GM08714 (cell line): Measurements from ENCODE around the gene KIFC1.
"Not testable (repeated sequence)": the region's sequence is repeated elsewhere in the genome, so short reads cannot be mapped to it uniquely, and the experiment has no call there.

Source experiments
- H3K4me3 ChIP-seq: fragments of 200-500 bp; sonication (Bioruptor generic); 2 replicates; pipeline ENCODE4 v1.5.1; 2014; ENCODE audit warnings: mild to moderate bottlenecking, low read length, inconsistent platforms
- ZNF274 ChIP-seq: IDR thresholded peaks from 2 replicates; pipeline ENCODE4 v1.6.1; 2012; ENCODE audit warnings: mild to moderate bottlenecking, low read depth, low read length

Gene KIFC1

DNA sequence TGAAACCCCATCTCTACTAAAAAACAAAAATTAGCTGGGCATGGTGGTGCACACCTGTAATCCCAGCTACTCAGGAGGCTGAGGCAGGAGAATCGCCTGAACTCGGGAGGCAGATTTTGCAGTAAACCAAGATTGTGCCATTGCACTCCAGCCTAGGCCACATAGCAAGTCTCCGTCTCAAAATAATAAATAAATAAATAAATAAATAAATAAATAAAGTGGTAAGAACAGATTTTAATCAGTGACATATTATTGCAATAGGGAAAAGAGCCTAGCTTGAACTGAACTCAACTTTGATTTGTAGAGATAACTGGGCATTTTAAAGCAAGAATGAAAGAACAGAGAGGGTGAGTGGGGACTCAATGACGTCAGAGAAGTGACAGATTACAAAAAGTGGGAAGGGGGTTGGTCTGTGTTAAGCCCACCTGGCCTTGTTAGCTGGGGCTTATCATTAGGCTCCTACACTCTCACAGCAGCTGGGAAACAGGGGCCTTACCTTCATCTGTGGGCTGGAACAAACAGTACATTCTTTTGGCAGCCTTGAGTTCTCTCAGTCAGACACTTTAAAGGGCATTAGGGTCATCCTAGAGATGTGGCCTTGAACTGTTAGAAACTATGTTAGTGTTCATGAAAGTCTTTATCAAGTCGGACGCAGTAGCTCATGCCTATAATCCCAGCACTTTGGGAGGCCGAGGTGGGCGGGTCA lies 24.5 kb upstream of the KIFC1 start:
- no peak overlapping the region for H3K4me3 ChIP-seq
- no peak for TF ChIP-seq ZNF274

DNA sequence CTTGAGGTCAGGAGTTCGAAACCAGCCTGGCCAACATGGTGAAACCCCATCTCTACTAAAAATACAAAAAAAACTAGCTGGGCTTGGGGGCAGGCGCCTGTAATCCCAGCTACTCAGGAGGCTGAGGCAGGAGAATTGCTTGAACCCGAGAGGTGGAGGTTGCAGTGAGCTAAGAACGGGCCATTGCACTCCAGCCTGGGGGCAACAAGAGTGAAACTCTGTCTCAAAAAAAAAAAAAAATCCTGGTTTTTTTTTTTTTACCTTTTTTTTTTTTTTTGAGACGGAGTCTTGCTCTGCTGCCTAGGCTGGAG lies 24.0 kb upstream of the KIFC1 start:
- H3K4me3 ChIP-seq, result not testable (repeated sequence)

DNA sequence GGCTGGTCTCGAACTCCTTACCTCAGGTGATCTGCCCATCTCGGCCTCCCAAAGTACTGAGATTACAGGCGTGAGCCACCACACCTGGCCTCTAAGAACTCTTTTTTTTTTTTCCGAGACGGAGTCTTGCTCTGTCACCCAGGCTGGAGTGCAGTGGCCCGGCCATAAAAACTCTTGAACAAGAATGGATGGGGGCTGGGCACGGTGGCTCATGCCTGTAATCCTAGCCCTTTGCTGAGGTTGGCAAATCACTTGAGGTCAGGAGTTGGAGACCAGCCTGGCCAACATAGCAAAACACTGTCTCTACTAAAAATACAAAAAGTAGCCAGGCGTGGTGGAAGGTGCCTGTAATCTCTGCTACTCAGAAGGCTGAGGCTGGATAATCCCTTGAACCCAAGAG lies 19.7 kb upstream of the KIFC1 start:
- H3K4me3 ChIP-seq, result not testable (repeated sequence)

DNA sequence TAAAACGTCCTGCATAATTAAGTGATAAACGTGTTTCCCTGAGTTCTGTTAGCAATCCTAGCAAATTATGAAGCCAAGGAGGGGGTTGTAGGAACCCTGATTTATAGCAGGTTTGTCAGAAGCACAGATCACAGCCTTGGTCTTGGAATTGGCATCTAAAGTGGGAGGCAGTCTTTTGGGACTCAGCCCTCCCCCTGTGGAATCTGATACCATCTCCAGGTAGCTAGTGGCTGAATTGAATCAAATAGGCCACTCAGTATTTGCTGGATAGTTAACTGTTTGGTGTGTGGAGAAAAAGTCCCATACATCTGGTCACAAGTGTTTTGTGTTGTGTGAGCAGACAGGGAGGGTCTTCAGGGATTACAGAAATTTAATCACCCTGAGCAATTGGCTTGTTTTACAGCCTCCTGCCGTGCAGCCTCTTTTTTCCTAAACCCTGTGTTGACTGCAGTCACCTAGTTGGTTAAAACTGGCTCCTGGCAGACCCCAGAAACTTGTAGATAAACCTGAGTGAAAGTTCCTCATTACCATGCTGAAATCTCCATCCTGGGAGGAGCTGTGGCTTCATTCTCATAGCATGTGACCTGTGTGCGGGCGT lies 19.0 kb upstream of the KIFC1 start:
- H3K4me3 ChIP-seq, result no peak overlapping the region
- TF ChIP-seq ZNF274, result no peak

GRCh38 chr6:33373960-33374910 lies 17.4 kb upstream of the KIFC1 start:
- no peak for TF ChIP-seq ZNF274
- no peak overlapping the region for H3K4me3 ChIP-seq

DNA sequence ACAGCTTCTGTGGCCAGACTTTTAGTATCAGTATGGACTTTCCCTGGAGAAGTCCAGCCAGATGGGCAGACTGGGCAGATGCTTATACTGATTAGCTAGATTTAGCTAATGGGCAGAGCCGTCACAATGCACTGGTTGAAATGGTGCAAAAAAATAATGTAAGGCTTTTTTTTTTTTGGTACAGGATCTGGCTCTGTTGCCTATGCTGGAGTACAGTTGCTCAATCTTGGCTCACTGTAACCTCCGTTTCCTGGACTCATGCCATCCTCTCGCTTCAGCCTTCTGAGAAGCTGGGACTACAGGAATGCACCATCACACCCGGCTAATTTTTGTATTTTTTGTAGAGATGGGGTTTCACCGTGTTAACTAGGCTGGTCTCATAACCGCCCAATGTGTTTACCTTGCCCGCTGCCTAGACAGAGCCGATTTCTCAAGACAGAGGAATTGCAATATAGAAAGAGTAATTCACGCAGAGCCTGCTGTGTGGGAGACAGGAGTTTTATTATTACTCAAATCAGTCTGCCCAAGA lies 16.4 kb upstream of the KIFC1 start:
- no peak for TF ChIP-seq ZNF274
- no peak overlapping the region for H3K4me3 ChIP-seq

DNA sequence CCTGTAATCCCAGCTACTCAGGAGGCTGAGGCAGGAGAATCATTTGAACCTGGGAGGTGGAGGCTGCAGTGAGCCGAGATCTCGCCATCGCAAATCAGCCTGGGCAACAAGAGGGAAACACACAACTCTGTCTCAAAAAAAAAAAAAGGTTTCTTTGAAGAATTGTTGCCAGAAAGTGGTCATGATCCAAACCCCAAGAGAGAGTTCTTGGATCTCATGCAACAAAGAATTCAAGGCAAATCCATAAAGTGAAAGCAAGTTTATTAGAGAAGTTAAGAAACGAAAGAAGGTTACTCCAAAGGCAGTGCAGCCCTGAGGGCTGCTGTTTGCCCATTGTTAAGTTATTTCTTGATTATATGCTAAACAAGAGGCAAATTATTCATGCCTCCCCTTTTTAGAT lies 14.5 kb upstream of the KIFC1 start:
- no peak for TF ChIP-seq ZNF274
- H3K4me3 ChIP-seq, result no peak overlapping the region

DNA sequence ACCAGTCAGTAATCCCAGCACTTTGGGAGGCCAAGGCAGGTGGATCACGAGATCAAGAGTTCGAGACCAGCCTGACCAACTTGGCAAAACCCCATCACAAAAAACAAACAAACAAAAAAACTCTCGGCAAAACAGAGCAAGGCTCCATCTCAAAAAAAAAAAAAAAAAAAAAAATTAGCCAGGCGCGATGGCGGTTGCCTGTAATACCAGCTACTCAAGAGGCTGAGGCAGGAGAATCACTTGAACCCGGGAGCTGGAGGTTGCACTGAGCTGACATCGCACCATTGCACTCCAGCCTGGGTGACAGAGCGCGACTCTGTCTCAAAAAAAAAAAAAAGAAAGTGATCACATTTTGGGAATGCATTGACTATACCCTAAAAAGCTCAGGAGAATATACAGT lies 12.4 kb upstream of the KIFC1 start:
- not testable (repeated sequence) for H3K4me3 ChIP-seq

GRCh38 chr6:33380272-33380981 lies 11.2 kb upstream of the KIFC1 start:
- H3K4me3 ChIP-seq, result no peak overlapping the region
- no peak for TF ChIP-seq ZNF274

DNA sequence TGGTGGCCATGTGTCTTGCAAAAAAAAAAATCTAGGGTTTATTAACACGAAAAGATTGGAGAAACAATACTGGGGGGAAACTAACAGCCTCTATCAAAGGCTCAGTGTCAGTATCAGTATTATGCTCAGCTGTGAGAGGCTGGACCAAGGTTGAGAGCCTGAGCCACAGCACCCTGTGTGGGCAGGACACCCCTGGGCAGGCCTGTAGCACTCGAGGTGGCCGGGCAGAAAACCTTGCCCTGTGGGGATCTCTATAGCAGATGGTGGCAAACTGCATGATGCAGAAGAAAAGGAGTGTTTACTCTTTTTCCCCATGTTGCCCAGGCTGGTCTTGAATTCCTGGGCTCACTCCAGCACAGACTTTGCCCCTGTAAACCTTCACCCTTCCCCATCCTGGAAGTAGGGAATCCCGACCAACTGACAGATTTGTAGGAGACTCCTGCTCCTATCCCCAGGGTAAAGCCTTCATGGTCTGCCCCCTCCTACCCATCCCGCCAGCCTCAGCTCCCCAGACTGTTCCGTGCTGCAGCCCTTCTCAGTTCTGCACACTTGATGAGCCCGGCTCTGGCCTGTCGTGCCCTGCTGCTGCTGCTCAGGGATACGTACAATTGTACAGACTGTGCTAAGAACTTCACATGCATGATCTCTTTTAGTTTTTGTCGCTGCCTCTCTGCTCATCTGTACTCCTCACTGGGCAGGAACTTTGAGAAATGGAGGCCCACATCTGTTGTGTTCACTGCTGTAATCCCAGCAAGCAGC lies 8.0 kb upstream of the KIFC1 start:
- H3K4me3 ChIP-seq, result no peak overlapping the region
- no peak for TF ChIP-seq ZNF274

DNA sequence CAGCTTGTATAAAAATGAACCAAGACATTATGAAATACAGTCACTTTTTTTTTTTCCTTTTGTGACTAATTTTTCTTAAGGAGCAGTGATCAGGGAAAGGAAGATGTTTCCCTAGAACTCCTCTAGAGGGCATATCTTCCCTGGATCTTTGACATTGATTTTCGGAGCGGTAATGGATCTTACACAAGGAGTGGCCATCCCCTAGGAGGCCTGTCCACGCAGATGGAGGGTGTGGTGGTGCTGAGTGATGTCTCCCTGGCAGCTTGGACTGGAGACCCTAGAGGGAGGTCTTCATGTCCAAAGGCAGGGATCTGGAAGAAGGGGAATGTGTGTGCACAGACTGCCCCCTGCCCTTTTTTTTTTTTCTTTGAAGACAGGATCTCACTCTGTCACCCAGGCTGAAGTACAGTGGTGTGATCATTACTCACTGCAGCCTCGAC lies 7.0 kb upstream of the KIFC1 start:
- no peak overlapping the region for H3K4me3 ChIP-seq
- no peak for TF ChIP-seq ZNF274

DNA sequence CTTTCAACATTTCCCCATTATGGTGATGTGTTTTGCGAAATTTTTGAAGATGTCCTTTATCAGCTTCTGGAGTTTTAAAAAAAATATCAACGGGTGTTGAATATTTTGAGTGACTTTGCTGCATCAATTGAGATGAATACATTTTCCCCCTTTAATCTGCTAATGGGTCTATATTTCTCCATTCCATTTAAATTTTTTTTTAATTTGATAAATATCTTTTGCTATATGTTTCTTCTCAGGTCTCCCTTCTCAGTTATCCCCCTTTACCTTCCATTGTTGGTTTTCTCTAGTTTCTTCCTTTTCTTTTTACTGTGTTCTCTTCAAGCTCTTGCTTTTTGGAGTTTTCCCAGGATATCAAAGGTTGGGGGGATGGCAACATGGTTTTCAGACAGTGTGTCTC lies 1.4 kb upstream of the KIFC1 start:
- no peak for TF ChIP-seq ZNF274
- H3K4me3 ChIP-seq, result no peak overlapping the region

DNA sequence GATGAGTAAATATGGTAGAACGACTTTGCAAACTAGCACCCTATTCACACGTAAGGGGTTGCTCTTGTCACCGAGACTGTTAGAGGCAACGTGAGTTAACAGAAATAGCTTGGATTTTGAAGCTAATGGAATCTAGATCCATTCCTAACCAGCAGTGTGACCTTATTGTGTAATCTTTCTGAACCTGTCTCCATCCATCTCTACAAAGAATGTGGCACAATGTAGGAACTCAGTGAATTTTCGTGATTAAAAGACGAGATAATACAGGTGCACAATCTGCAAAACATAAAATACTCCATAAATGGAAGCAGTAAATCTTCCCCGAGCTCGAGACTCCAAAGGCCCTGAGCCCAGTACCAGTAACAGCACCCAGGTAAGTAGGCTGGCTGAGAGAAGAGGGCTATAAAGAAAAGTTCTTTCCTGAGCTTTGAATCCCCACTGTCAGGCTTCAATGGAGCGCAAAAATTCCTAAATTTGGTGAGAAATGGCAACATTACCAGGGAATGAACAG lies 801 bp upstream of the KIFC1 start:
- H3K4me3 ChIP-seq, result peak overlapping the region; percentile 27; the same call in 1 of the 2 replicates
- TF ChIP-seq ZNF274, result no peak
